Stimulated activated CD4-positive, alpha-beta T cell treated with anti-CD3 and anti-CD28 coated beads, Interleukin-1b, Interleukin-23, amount 100 ng/mL, for 1 hour (primary cell): ENCODE results near the gene CS.
"Not testable (repeated sequence)": the region's sequence is repeated elsewhere in the genome, so short reads cannot be mapped to it uniquely, and the experiment has no call there.

ENCODE experiments used
- DNase-seq, 2 donors: peaks; one replicate each; pipeline ENCODE4 v3.0.0-alpha.2; 2020; ENCODE audit warnings: low read depth in 2 of 2

Gene CS

DNA sequence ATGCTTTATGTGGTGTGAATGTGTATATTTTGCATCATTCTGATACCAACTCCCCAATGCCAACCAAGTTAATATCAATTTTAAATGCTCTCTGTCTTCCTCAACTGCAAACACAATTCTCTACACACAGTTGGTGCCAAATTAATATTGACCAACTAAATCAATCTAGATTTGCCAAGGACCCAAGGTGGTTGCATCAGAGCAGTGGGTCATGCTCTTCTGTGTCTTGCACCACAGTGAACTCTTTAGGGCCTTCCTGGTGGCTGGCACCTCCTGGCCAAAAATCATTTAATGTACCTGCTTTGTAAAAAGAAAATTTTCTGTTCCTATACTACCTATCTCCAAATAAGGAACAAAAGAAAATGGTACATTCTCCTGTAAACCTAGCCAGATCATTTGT is 19.3 kb downstream of the CS start:
- DNase-seq = no peak

DNA sequence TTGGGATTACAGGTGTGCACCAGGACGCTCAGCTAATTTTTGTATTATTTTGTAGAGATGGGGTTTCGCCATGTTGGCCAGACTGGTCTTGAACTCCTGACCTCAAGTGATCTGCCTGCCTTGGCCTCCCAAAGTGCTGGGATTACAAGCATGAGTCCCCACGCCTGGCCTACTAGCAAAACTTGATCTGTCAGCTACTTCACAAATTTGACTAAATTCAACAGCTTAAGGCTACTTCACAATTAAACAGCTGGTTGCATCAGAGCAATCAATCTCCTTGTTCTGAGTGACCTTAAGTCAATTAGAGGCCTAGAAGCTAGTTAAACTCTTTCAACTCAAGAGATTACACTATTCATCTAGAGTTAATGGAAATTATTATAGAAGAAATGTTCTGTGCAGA is 21.2 kb downstream of the CS start:
- no peak for DNase-seq

DNA sequence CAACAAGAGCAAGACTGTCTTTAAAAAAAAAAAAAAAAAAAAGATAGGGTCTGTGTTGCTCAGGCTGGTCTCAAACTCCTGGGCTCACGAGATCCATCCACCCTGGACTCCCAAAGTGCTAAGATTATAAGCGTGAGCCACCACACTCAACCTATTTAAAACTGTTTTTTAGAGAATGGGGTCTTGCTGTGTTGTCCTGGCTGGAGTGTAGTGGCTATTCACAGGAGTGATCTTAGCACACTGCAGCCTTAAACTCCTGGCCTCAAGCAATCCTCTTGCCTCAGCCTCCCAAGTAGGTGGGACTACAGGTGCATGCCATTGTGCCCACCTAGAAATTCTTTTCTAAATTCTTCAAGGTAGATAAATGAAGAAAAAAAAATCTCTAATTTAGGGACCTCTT is 25.8 kb downstream of the CS start:
- no peak for DNase-seq

DNA sequence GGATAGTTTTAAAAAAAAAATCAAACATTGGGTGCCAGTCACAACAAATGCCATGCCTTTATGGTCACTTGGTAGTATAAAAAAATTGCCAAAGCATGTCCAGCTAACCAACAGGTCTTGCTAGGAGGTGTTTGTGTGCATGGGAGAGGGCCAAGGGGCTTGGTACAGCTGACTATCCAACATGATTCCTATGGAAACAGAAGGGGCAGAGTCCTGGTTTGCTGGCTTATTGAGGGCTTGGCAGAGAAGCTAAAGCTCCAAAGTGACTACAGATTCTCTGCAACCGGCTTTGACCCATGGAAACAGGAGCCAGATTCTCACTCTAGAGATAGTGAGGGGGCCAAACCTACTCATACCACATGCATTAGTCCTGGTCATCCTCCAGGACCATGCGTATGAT is 27.7 kb downstream of the CS start:
- DNase-seq = not testable (repeated sequence)

DNA sequence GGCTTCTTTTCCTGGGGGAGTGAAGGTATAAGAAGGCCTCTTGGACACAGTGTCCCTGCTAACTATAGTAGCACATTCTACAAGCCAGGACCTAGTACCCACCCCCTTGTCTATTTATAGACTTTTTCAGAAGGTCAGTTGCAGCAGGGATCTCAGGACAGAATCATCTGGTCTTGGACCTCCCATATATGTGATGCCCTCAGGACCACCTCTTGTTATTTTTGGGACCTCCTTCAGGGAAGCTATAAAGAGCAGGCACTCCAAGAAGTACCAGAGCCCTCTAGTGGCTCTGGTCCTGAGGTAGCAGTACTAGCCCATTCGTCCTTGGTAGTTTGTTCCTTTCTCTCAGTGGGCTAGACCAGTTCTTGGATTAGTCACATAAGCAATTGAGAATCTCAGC is 29.1 kb downstream of the CS start:
- DNase-seq = no peak

DNA sequence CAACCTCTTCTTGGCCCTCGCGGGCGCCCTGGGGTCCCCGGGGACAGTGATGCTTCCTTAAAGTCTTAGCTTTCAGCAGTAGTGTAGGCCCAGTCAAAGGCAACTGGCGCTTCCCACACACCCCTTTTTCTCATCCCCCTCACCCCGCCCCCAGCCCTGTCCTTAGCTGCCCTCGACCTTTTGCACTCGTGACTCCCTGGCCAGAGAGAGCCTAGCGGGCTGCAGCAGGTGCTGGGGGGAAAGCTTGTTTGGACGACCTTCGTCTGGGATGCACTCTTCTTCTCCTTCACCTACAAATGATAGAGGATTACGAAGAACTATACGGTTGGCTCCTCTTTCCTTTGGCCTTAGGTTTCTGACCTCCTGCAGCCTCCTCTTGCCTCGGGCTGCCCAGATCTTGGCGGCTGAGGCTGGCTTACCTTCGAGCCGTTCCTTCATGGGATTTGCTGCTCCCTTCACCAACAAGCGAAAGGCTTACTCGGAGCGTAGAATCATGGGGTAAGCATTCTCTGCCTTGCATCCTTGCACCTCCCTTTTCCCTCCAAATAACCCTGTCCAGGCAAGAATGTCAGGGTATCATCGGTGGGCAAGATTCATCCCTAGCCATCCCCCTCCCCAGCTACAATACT is 32.6 kb downstream of the CS start:
- DNase-seq = no peak

DNA sequence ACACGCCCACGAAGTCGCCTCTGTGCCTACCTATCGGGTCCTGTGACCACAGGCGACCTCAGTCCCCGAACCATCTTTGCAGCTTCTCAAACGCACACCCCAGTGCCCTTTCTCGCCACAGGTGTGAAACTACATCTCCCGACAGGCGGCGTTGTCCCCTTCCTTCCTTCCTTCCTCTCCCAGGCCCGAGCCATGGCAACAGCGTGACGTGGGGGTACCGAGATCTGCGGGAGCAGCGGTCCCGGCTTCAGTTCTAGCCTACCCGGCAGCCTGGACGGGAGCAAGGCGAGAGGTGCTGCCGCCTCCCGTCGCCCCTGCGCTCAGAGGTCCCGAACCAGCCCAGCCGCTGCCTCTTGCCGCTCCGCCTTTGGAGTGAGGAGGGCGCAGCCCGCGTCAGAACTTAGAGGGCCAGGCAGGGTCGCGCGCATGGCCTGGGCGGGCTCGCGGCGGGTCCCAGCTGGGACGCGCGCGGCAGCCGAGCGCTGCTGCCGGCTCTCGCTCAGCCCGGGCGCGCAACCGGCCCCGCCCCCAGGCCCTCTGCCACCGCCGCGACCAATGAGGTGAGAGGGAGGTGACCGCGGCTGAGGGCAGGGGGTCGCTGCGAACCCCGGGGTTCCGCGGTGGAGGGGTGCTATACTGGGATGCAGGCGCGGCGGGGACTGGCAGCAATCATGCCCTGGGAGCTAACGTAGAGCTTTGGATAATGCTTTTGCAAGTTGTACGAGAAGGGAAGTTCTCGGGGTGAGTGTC is 33.3 kb downstream of the CS start, which contains the start of gene COQ10A:
COQ10A (plus strand) TSS at position 250 of the 750 bp plus-strand sequence; CDS start at position 427, 177 bp downstream.
- DNase-seq = peak; percentile 61 to 67

DNA sequence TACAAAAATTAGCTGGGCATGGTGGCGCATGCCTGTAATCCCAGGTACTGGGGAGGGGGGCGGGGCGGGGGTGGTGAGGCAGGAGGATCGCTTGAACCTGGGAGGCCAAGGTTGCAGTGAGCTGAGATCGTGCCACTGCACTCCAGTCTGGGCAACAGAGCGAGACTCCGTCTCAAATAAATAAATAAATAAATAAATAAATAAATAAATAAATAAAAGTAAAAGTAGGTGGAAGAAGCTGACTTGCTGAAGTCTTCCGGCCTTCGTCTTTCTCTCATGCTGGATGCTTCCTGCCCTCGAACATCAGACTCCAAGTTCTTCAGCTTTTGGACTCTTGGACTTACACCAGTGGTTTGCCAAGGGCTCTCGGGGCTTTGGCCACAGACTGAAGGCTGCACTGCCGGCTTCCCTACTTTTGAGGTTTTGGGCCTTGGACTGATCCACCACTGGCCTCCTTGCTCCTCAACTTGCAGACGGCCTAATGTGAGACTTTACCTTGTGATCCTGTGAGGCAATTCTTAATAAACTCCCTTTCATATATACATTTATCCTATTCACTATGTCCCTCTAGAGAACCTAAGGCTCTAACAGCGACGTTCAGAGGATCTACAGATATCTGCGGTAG is 34.0 kb downstream of the CS start:
- not testable (repeated sequence) for DNase-seq

DNA sequence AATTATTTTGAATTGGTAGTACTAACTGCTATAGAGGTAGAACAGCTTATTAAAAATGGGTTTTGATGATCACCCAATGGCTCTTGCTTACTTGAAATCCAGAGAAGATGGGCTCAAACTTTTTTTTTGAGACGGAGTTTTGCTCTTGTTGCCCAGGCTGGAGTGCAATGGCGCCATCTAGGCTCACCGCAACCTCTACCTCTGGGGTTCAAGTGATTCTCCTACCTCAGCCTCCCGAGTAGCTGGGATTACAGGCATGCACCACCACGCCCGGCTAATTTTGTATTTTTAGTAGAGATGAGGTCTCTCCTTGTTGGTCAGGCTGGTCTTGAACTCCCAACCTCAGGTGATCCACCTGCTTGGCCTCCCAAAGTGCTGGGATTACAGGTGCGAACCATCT is 37.2 kb downstream of the CS start:
- not testable (repeated sequence) for DNase-seq

DNA sequence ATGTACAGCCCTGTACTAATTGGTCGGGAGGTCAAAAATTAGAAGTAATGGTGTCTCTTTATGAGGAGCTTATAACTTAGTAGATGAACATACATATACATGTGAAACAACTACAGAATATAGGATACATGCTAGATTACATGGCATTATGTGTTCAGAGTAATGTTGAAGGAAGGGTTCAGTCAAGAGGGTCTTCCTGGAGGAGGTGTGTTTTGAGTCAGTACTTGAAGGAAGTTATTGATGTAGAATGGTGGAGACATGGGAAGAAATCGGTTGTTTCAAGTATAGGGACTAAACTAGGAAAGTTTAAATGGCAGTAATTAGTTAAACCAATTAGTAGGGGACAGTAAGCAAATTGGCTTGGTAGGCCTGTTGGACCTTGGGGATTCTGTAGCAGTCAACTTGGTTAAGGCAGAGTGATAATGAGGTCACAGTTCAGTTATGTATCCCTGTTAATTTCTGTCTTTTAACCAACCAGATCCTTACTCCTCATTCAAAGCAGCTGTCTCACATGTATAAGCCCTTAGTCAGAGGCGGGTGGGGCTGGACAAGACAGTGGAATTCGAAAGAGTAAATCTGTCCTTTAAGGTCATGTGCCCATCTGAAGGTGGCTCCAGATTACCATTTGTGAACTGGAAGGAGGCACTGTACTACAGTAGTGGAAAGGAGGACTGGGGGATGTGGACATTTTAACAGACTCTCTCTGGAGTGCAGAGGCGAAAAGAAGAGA is 38.5 kb downstream of the CS start:
- no peak for DNase-seq

DNA sequence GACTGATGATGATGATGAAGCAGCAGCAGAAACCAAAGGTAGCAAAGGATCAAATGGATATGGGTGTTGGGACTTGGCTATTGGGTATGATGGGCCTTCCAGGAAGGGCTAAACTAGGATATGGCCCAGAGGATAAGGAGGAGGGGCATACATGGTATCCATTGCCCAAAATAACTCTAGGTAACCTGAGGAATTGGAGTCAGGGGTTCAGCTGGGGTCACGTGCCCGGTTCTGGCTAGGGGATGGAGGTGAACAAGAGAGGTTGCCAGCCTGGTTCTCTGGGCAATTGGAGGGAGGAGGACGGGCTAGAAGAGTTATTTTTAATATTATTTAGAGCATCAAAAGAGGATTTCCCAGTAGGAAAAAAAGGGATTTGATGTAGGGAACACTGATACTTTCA is 39.2 kb downstream of the CS start:
- no peak for DNase-seq

DNA sequence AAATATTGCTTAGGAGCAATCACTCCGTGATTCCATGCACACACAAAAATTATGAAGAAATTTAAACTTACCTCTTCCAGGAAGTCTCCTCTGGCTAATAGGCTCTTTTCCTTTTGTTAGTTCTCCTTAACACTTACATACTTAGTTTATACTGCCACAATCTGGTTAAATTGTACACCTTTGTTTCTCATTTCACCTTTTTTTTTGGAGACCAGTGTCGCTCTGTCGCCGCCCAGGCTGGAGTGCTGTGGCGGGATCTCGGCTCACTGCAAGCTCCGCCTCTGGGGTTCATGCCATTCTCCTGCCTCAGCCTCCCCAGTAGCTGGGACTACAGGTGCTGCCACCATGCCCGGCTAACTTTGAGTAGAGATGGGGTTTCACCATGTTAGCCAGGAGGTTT is 39.8 kb downstream of the CS start:
- DNase-seq = no peak

DNA sequence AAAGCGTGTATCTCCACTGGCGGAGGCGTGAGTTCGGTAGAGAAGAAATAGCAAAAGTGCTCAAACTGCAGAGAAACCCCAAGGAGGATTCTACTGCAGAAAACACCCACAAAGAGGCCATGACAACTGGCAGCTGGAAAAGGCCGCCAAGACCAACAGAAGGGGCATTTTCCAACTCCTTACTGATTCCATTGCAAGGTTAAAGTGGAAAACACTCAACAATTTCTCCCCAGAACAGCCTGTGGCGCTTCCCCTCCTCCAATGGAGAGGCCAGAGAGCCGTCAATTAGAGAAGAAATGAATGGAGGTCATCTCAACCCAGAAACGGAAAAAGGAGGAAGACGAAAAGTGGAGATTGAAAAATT is 41.3 kb downstream of the CS start:
- no peak for DNase-seq

DNA sequence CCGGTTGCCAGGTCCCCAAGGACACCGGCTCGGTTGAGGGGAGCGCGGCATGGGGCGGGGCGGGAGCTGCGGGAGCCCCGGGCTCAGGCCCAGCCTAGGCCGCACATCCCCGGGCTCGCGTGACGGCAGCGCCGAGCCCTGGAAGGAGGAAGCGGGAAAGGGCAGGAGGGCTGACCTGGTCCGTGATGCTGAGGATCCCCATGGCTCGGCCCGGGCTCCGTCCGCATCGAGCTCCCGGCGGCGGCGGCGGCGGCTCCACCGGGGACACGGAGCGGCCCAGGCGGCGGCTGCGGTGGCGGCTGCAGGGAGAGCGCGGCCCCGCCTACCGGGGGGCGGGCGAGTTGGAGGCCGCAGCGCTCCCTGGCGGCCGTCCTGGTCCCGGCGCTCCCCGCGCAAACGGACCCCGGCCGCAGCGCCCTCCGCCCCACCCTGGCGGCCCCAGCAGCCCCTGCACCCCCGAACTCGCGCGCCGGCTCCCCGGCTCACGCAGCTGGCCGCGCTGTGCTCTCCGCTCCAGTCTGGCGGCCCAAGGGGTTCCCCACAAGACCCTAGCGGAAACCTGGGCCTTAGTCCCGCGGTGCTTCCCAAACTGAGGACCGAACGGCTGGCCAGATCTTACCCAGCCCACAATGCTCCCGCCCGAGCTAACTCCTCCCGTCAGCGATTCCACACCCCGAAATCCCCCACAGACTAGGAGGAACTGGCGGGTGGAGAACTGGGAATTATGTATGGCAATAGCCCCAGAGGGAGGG is 41.9 kb downstream of the CS start, which contains the start of gene ANKRD52:
ANKRD52 (minus strand) TSS at position 317 of the 752 bp plus-strand sequence; CDS start at position 202, 115 bp downstream.
- DNase-seq = peak; percentile 48 to 69

DNA sequence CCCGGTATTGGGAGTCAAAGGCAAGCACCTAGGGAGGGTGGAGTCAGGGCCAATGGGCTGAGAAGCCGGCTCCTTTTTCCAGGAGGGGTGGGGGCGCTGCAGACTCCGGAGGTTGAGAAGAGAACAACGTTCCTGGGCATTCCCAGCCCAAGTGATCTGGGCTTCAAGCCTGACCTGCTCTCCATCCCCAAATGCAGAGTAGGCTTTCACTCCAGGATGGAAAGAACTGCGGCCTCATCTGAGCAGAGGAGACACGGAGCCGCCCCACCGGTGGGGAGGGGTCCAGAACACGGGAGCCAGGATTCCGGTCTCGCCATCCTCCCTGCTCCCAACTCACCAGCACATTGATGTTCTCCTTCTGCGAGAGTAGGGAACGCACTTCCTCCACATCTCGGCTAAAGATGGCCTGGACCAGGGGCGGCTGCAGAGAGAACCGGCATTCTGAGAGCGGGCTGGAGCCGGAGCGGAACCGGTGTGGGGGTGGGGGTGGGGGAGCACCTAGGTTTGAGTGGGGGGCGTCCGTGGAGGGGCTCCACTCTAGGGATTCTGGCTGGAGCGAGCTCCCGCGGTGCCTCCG is 42.6 kb downstream of the CS start:
- DNase-seq = no peak

DNA sequence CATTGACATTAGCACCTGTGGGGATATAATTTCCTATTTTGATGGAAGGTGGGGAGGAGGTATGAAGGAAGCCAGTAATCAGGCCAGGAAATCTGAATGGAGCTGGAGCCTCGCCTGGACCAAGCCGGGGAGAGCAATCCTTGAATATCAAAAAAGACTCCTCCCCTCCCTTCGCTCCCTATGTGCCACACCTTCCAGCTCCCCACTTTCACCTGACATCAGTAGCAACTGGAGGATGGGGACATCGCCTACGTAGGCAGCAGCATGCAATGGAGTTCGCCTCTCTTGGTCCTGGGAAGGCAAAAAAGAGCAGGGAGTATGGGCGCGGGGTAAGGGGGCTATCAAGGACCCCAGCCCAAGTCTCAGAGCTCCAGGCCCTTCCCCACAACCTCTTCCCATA is 43.1 kb downstream of the CS start:
- no peak for DNase-seq

DNA sequence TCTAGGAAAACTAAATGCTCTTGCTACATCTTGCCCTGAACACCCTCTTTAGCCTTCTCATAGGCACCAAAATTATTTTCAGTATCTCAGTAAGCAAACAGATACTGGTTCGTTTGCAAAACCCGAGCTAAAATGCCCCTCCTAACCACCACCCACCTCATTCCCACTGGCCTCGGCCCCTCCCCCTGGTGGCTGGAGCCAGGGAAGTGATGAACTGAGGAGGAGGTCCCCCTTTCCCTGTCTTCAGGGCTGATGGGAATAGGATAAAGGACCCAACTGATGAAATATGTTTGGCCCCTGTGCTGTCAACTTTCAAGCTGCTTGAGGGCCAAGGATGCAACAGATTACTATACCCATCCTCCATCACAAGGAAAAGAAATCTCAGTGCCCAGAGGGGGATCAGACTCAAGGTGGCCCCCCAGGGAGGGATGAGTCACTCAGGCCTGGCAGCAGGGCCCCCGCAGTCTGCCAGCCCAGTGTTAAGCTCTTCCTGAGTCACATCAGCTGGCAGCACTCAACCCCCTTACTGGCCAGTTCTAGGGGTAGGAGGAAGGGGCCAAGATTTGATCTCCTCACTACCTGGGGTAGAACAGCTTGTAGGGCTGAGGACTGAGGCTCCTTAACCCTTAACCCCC is 43.7 kb downstream of the CS start:
- no peak for DNase-seq

DNA sequence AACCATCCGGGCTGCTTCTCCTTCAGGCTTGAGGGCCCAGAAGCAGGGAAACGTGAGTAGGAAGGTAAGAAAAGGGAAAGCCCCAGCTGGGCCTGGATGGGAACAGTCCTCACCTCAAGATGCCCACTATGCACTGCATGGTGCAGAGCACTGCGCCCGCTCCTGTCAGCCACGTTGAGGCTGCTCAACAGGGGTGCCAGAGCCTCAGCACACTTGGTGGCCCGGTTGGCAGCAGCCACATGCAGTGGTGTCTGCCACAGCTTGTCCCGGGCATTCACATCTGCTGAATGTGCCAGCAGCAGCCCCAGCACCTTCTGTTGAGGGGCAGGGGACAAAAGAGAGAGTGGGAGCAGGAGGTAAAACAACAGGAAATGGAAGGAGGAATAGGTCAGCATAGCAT is 44.5 kb downstream of the CS start:
- no peak for DNase-seq

DNA sequence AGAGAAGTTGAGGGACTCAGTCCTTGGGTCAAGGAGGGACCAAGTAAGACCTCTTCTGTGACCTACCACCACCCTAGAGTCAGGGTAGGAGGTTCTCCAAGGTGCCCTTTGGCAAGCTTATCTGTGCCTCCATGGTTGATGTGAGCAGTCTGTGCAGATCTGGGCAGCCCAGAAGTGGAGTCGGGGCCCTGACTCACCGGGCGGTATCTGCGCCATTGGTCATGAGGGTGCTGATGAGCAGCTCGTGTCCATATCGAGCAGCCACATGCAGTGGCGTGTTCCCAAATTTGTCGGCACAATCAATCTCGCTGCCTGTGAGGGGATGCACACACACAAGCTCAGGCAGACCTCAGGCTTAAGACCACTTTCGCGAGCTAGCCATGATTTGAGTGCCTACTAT is 47.0 kb downstream of the CS start:
- DNase-seq = no peak

DNA sequence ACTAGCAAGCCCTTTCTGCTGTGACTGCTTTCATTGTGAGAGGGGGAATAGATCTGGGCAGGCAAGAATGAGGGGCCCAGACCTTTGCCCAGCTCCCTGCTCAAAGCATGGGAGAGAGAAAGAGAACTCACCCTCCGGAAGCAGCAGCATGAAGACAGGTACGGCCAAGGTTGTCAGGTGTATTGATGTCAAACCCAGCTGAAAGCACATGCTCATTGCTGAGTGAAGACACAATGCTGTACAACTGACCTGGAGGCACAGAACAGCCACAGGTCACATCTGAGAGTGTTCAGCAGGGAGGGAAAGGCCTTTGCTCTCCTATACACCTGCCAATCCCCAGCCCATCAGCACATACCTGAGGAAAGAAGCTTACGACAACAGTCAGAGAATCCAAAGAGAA is 47.5 kb downstream of the CS start:
- DNase-seq = no peak

DNA sequence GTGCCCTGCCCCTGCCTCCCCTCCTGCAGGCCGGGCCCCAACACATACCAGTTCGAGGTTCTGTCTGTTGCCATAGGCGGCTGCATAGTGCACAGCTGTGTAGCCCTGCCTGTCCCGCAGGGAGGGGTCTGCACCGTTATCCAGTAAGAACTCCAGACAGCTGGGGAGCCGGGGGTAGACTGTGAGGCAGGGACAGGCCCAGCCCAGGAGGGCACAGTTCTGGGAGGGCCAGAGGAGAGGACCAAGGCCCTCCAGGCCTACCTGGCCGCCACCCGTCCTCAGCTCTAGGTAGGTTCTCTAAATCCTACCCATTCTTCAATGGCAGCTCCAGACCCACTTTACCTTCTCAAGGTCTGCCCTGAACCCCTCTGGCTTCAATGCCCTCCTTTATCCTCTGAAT is 51.4 kb downstream of the CS start:
- DNase-seq = no peak
